HG03432 (cell line): ENCODE results near the gene FAM186B.
"Not testable (repeated sequence)": the region's sequence is repeated elsewhere in the genome, so short reads cannot be mapped to it uniquely, and the experiment has no call there.

Experiments
- ATAC-seq: cut with Tn5 transposase; IDR thresholded peaks from one replicate; pipeline ENCODE4 v1.9.1; 2021; ENCODE audit warnings: mild to moderate bottlenecking, moderate library complexity; ENCODE audit not compliant: unreplicated experiment

The FAM186B gene

GRCh38 chr12:49605539-49605938, at the start of gene FAM186B:
Gene FAM186B (minus strand): TSS chr12:49605639. CDS start chr12:49605477, 162 bp downstream.
- not testable (repeated sequence) for ATAC-seq

- no peak for ATAC-seq
Observed at GRCh38 chr12:49654715-49655114, 49.3 kb upstream of the FAM186B start.

GRCh38 chr12:49652921-49653520, 47.6 kb upstream of the FAM186B start:
- no peak for ATAC-seq

GRCh38 chr12:49651855-49652254, 46.4 kb upstream of the FAM186B start:
- ATAC-seq: no peak

- ATAC-seq: no peak
Observed at GRCh38 chr12:49649892-49650291, 44.5 kb upstream of the FAM186B start.

- no peak for ATAC-seq
Observed at GRCh38 chr12:49649445-49649844, 44.0 kb upstream of the FAM186B start.

GRCh38 chr12:49648712-49649003, 43.2 kb upstream of the FAM186B start:
- ATAC-seq: no peak

- ATAC-seq: no peak
Observed at GRCh38 chr12:49647827-49648711, 42.6 kb upstream of the FAM186B start.

GRCh38 chr12:49646871-49647654, 41.6 kb upstream of the FAM186B start:
- no peak for ATAC-seq

- ATAC-seq: no peak
Observed at GRCh38 chr12:49646331-49646830, 40.9 kb upstream of the FAM186B start.

- ATAC-seq: no peak
Observed at GRCh38 chr12:49645146-49646039, 40.0 kb upstream of the FAM186B start.

GRCh38 chr12:49644620-49644994, 39.2 kb upstream of the FAM186B start:
- no peak for ATAC-seq

GRCh38 chr12:49643961-49644619, 38.7 kb upstream of the FAM186B start:
- ATAC-seq: no peak

- ATAC-seq: no peak
Observed at GRCh38 chr12:49643135-49643534, 37.7 kb upstream of the FAM186B start.

GRCh38 chr12:49642370-49642802, 36.9 kb upstream of the FAM186B start:
- ATAC-seq: no peak

- ATAC-seq: no peak
Observed at GRCh38 chr12:49641748-49642369, 36.4 kb upstream of the FAM186B start.

- no peak for ATAC-seq
Observed at GRCh38 chr12:49636979-49637755, 31.7 kb upstream of the FAM186B start.

GRCh38 chr12:49636574-49636973, 31.1 kb upstream of the FAM186B start:
- no peak for ATAC-seq

- ATAC-seq: no peak
Observed at GRCh38 chr12:49635656-49636055, 30.2 kb upstream of the FAM186B start.
